Measurements from ENCODE around the gene PPDPF.

DNA sequence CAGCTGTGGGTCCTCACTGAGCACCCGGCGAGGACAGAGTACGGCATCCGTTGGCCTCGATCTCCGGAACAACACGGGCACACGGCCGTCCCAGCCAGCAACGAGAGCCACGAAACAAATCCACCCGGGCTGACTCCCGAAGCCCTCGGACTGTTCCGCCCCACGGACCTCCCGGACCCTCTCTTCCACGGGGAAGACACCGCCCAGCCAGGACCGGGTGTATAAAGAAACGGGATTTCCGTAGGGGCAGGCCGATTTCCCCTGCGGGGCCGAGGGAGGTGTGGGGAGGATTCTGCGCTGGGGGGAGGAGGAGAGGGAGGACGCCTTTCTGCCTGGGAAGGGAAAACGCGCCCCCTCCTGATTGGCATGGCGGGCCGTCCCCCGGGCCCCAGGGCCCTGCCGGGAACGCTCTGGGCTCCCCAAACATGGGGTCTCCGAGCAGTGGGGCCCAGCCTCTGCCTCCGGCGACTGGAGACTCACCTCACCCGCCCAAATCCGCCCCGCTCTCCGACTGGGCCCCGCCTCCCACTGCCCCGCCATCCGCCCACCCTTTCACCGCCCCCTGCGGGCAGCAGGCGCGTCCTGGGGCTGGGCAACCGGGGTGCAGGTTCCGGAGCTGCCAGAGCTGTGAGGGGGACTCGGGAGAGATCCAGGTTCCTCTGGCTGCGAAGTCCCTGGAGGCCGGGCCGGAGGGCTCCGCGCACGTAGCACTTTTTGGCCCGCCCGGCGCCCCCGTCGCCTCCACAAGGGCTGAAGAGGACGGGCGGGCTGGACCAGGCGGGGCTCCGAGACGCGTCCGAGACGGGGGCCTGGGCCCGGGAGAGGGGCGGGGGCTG, 679 bp upstream of the PPDPF start:
- TF ChIP-seq, protein P1, sequence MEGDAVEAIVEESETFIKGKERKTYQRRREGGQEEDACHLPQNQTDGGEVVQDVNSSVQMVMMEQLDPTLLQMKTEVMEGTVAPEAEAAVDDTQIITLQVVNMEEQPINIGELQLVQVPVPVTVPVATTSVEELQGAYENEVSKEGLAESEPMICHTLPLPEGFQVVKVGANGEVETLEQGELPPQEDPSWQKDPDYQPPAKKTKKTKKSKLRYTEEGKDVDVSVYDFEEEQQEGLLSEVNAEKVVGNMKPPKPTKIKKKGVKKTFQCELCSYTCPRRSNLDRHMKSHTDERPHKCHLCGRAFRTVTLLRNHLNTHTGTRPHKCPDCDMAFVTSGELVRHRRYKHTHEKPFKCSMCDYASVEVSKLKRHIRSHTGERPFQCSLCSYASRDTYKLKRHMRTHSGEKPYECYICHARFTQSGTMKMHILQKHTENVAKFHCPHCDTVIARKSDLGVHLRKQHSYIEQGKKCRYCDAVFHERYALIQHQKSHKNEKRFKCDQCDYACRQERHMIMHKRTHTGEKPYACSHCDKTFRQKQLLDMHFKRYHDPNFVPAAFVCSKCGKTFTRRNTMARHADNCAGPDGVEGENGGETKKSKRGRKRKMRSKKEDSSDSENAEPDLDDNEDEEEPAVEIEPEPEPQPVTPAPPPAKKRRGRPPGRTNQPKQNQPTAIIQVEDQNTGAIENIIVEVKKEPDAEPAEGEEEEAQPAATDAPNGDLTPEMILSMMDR (IDR thresholded peaks at IDR 0.05; ENCODE audit: control extremely low read depth in 1 of 3, insufficient read depth in 1 of 3, low read depth in 1 of 3, low read length in 3 of 3) = 0 out of 4 replicates have a peak, but pooled peaks of 1 of the 3 experiments have one; percentile 4
- TF ChIP-seq POLR2A (IDR thresholded peaks at IDR 0.05; ENCODE audit: control extremely low read depth in 1 of 2, low read depth in 2 of 2, low read length in 2 of 2) = peak in 1 of 2 experiments; percentile 36; a peak in 1 of 3 replicates

All from H1 (cell line).